Measurements from ENCODE around the gene SLC27A1. TPM values are rescaled to one million over a fixed set of nuclear protein-coding genes. Genes with fewer than 3 reads are reported as not detected.
"Not testable (repeated sequence)": the region's sequence is repeated elsewhere in the genome, so short reads cannot be mapped to it uniquely, and the experiment has no call there.

SLC27A1 gene
- total RNA-seq, 4 donors from 2014 or later = 25.3 to 40.7 (median 28.1) TPM

- intact Hi-C loops (cut with DNase I) = no loop called here
- Histone ChIP-seq H3K27me3 (no peaks in the 10 kb centered on the region), H3K36me3 (peaks cover 6 to 17% of the 10 kb centered on the region in 2 donors), H3K4me1 (no peaks in the 10 kb centered on the region), H3K27ac (no peak overlapping the region), H3K4me3 (replicated peaks in 1 of 3) (no peak overlapping the region), H3K9me3 (no peaks in the 10 kb centered on the region)
- TF ChIP-seq POLR2A (IDR thresholded peaks at IDR 0.05) (no peak), CTCF (IDR thresholded peaks at IDR 0.05) (no peak)
- no peak for DNase-seq
- WGBS, 2 donors = 98 to 100% methylated on average over 2 of the region's 2 CpGs
Observed at GRCh38 chr19:17504030-17504429, 33.7 kb downstream of the SLC27A1 start.

- no peaks in the 10 kb centered on the region for H3K9me3 ChIP-seq
Observed at GRCh38 chr19:17504456-17504855, 34.1 kb downstream of the SLC27A1 start.

GRCh38 chr19:17505223-17505622 lies 34.9 kb downstream of the SLC27A1 start:
- Histone ChIP-seq H3K27ac (no peak overlapping the region), H3K4me1 (peaks cover under 1 to 5% of the 10 kb centered on the region in 2 donors), H3K36me3 (peaks cover 6 to 15% of the 10 kb centered on the region in 2 donors), H3K4me3 (replicated peaks in 1 of 3) (no peak overlapping the region), H3K9me3 (no peaks in the 10 kb centered on the region), H3K27me3 (no peaks in the 10 kb centered on the region)
- TF ChIP-seq CTCF (IDR thresholded peaks at IDR 0.05) (no peak), POLR2A (IDR thresholded peaks at IDR 0.05) (no peak)
- intact Hi-C loops (cut with DNase I) = no loop called here
- no peak for DNase-seq
- 77 to 79% methylated on average over 8 to 9 of the region's 10 CpGs for WGBS, 2 donors

More at GRCh38 chr19:17504456-17504855, 34.1 kb downstream of the SLC27A1 start:
- intact Hi-C loops (cut with DNase I) = no loop called here
- DNase-seq = no peak
- no peak overlapping the region for H3K4me3 ChIP-seq (replicated peaks in 1 of 3)
- H3K4me1 ChIP-seq = no peaks in the 10 kb centered on the region
- H3K27me3 ChIP-seq = no peaks in the 10 kb centered on the region
- H3K27ac ChIP-seq = no peak overlapping the region
- peaks cover 6 to 17% of the 10 kb centered on the region in 2 donors for H3K36me3 ChIP-seq
- no peak for TF ChIP-seq CTCF (IDR thresholded peaks at IDR 0.05)
- no peak for TF ChIP-seq POLR2A (IDR thresholded peaks at IDR 0.05)
- WGBS, 2 donors = 92 to 93% methylated on average over 13 of the region's 13 CpGs

GRCh38 chr19:17506745-17507144 lies 36.4 kb downstream of the SLC27A1 start:
- Histone ChIP-seq H3K27me3 (no peaks in the 10 kb centered on the region), H3K4me1 (peaks cover 9 to 10% of the 10 kb centered on the region in 2 donors), H3K9me3 (no peaks in the 10 kb centered on the region), H3K36me3 (peaks cover 0 to 5% of the 10 kb centered on the region in 2 donors), H3K4me3 (replicated peaks in 1 of 3) (no peak overlapping the region), H3K27ac (no peak overlapping the region)
- WGBS, 2 donors = 83 to 86% methylated on average over 9 of the region's 9 CpGs
- no peak for DNase-seq
- no peak for TF ChIP-seq CTCF (IDR thresholded peaks at IDR 0.05)
- no peak for TF ChIP-seq POLR2A (IDR thresholded peaks at IDR 0.05)
- intact Hi-C loops (cut with DNase I) = no loop called here

- H3K27ac ChIP-seq; DNase-seq; intact Hi-C loops (cut with DNase I); H3K36me3 ChIP-seq; H3K9me3 ChIP-seq; H3K4me3 ChIP-seq (replicated peaks in 1 of 3); H3K27me3 ChIP-seq: not testable (repeated sequence)
- 94 to 100% methylated on average over 3 of the region's 3 CpGs for WGBS, 2 donors
- peaks cover 13 to 15% of the 10 kb centered on the region in 2 donors for H3K4me1 ChIP-seq
Observed at GRCh38 chr19:17508558-17508933, 38.2 kb downstream of the SLC27A1 start.
